Stimulated activated CD4-positive, alpha-beta T cell treated with anti-CD3 and anti-CD28 coated beads, TNF-alpha, amount 100 ng/mL, for 4 hours (primary cell): ENCODE data around the gene SAPCD1.

ENCODE experiments used
- DNase-seq, 3 experiments: peaks; one replicate each; pipeline ENCODE4 v3.0.0-alpha.2; 2020; ENCODE audit warnings: low read depth in 3 of 3

Gene SAPCD1

GRCh38 chr6:31729515-31729978 is 32.9 kb upstream of the SAPCD1 start:
- peak; percentile 63 to 68 (median 66) for DNase-seq

GRCh38 chr6:31729979-31730630 is 32.4 kb upstream of the SAPCD1 start:
- peak in 2 of 3 experiments; percentile 45 to 62 for DNase-seq

- no peak for DNase-seq
Measured at GRCh38 chr6:31730631-31731086, 31.8 kb upstream of the SAPCD1 start.

GRCh38 chr6:31732029-31732428 is 30.4 kb upstream of the SAPCD1 start:
- DNase-seq, result no peak

GRCh38 chr6:31733734-31734133 is 28.7 kb upstream of the SAPCD1 start:
- no peak for DNase-seq

- DNase-seq, result no peak
Measured at GRCh38 chr6:31734247-31734820, 28.1 kb upstream of the SAPCD1 start.

- peak in 1 of 3 experiments; percentile 33 for DNase-seq
Measured at GRCh38 chr6:31734821-31735406, 27.5 kb upstream of the SAPCD1 start.

GRCh38 chr6:31736021-31736767 is 26.3 kb upstream of the SAPCD1 start, which contains the start of gene CLIC1:
Gene CLIC1 (minus strand): TSS chr6:31736530. CDS start chr6:31736300, 230 bp downstream.
- DNase-seq, result peak; percentile 65 to 69 (median 67)

GRCh38 chr6:31736768-31737314 is 25.6 kb upstream of the SAPCD1 start:
- no peak for DNase-seq

- no peak for DNase-seq
Measured at GRCh38 chr6:31737315-31737990, 25.0 kb upstream of the SAPCD1 start.

GRCh38 chr6:31737991-31738979 is 24.2 kb upstream of the SAPCD1 start:
- DNase-seq, result peak; percentile 20 to 49 (median 43)

GRCh38 chr6:31739639-31740396 is 22.6 kb upstream of the SAPCD1 start, which contains the start of gene MSH5:
Gene MSH5 (plus strand): TSS chr6:31740005. CDS start chr6:31740467, 462 bp downstream.
- DNase-seq, result peak; percentile 87 to 91 (median 88)

- DNase-seq, result peak in 1 of 3 experiments; percentile 26
Measured at GRCh38 chr6:31740397-31741223, 21.8 kb upstream of the SAPCD1 start.

GRCh38 chr6:31741815-31742214 is 20.6 kb upstream of the SAPCD1 start:
- DNase-seq, result no peak

- DNase-seq, result no peak
Measured at GRCh38 chr6:31742894-31743293, 19.6 kb upstream of the SAPCD1 start.

- no peak for DNase-seq
Measured at GRCh38 chr6:31744422-31744821, 18.0 kb upstream of the SAPCD1 start.

- no peak for DNase-seq
Measured at GRCh38 chr6:31749301-31750036, 13.0 kb upstream of the SAPCD1 start.
